GM12872 (cell line): ENCODE measurements around the gene TRIP4.

Experiments used
- CTCF ChIP-seq: IDR thresholded peaks from 3 replicates; pipeline ENCODE4 v1.5.1; 2011; ENCODE audit warnings: low read depth, mild to moderate bottlenecking, low read length, moderate library complexity; ENCODE audit not compliant: insufficient read depth

The TRIP4 gene

GRCh38 chr15:64485796-64486195 lies 98.2 kb downstream of the TRIP4 start:
- TF ChIP-seq CTCF, result no peak

- TF ChIP-seq CTCF, result no peak
These were observed 103.1 kb downstream of the TRIP4 start for GRCh38 chr15:64490598-64491259.

- TF ChIP-seq CTCF, result no peak
These were observed 106.0 kb downstream of the TRIP4 start for GRCh38 chr15:64493641-64494040.

- TF ChIP-seq CTCF, result no peak
These were observed 113.2 kb downstream of the TRIP4 start for GRCh38 chr15:64500695-64501395.

- no peak for TF ChIP-seq CTCF
These were observed 113.7 kb downstream of the TRIP4 start for GRCh38 chr15:64501396-64501715.

- TF ChIP-seq CTCF, result no peak
These were observed 114.5 kb downstream of the TRIP4 start for GRCh38 chr15:64502151-64502550.

GRCh38 chr15:64502551-64502950 lies 114.9 kb downstream of the TRIP4 start:
- TF ChIP-seq CTCF, result no peak
